Measurements from ENCODE around the gene ZBTB34.
A peak's percentile ranks its signal among the peaks of the same experiment; 100 is the strongest.
"Not testable (repeated sequence)": the region's sequence is repeated elsewhere in the genome, so short reads cannot be mapped to it uniquely, and the experiment has no call there.

ZBTB34 gene, protein sequence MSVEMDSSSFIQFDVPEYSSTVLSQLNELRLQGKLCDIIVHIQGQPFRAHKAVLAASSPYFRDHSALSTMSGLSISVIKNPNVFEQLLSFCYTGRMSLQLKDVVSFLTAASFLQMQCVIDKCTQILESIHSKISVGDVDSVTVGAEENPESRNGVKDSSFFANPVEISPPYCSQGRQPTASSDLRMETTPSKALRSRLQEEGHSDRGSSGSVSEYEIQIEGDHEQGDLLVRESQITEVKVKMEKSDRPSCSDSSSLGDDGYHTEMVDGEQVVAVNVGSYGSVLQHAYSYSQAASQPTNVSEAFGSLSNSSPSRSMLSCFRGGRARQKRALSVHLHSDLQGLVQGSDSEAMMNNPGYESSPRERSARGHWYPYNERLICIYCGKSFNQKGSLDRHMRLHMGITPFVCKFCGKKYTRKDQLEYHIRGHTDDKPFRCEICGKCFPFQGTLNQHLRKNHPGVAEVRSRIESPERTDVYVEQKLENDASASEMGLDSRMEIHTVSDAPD

DNA sequence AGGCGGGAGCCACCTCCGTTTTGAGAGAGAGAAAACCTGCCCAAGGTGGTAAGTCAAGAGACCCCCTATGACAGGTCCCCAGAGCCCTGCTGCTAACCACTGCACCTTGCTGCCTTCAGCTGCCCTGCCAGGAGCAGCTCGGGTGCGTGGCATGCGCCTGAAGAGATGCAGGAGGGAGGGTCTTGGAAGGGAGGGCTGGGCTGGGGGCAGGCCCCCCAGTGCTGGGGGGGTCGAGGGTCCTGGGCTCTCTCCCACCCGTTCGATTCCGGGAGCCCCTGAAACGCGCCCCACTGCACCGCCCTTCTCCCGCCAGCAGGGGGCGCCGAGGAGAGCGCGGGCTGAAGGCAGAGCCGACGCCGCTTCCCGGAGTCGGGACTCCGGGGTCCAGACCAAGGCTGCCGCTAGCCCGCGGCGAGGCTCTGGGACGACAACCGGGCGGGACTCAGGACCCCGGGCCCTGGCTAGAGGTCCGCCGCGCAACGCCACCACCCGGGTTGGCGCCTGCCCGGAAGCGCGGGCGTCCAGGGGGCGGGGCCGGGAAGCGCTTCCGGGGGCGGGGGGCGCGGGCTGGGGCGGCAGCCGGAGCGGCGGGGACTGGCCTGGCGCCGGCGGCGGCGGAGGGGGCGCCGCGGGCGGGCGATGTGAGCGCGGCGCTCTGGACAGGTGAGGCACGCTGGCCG is at the start of gene ZBTB34:
TSS of gene ZBTB34 (plus strand) at position 563 of the 680 bp plus-strand sequence. CDS start 18,761 bp downstream, outside the sequence.
- DNase-seq, result peak; percentile 50

DNA sequence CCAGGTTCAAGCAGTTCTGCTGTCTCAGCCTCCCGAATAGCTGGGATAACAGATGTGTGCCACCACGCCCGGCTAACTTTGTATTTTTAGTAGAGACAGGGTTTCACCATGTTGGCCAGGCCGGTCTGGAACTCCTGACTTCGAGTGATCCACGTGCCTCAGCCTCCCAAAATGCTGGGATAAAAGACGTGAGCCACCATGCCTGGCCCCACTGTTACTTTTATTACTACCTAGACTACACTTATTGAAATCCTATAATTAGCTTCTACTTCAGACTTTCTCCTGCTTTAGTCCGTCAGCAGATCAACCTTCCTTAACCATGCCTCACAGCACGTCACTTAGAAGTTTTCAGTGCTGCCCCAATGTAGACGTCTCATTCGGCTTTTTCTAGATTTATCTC is 47.4 kb upstream of the ZBTB34 start:
- no peak for DNase-seq

DNA sequence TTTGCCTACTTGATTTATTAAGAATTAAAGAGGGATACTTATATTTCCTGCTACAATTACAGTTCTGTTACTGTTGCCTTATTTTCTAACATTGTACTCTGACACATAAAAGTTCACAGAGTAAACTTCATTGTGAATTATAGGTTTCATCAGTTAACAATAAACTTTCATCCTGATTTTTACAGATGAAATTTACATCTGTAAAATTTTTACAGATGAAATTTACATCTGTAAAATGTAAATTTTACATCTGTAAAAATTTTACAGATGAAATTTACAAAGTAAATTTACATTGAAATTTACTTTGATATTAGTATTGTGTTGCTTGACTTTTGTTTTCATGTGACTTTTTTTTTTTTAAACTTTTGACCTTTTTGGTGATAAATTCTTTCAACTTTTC is 46.3 kb upstream of the ZBTB34 start:
- DNase-seq, result no peak

DNA sequence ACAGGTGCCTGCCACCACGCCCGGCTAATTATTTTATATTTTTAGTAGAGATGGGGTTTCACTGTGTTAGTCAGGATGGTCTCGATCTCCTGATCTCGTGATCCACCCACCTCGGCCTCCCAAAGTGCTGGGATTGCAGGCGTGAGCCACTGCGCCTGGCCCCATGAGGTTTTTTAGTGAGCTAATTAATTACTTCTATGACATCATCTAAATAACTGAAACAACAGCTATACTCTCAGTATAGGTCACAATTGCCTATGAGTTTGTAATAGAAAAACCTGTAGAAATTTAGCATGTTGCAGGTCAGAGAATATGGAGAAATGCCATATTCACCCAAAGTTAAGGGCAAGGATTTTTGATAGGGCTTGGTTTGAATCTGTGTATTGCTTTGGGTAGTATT is 42.8 kb upstream of the ZBTB34 start:
- DNase-seq, result not testable (repeated sequence)

DNA sequence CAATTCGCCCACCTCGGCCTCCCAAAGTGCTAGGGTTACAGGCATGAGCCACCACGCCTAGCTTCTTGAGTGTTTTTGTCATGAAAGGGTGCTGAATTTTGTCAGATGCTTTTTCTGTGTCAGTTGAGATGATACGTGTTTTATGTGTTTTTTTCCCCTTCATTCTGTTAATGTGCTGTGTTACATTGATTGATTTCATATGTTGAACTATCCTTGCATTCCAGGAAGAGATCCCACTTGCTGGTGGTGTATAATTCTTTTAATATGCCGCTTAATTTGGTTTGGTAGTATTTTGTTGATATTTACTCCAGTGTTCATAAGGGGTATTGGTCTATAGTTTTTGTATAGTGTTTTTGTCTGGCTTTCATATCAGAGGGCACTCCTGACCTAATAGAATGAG is 42.0 kb upstream of the ZBTB34 start:
- DNase-seq, result no peak

DNA sequence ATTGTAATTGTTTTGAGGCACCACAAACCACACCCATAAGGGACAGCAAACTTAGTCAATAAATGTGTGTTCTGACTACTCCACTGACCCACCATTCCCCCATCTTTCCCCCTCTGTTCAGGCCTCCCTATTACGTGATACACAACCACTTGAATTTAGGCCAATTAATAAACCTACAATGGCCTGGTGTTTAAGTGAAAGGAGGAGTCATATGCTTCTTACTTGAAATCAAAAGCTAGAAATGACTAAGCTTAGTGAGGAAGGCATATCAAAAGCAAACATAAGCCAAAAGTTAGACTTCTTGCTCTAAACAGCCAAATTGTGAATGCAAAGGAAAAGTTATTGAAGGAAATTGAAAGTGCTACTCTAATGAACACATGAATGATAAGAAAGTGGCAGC is 41.0 kb upstream of the ZBTB34 start:
- DNase-seq, result no peak

DNA sequence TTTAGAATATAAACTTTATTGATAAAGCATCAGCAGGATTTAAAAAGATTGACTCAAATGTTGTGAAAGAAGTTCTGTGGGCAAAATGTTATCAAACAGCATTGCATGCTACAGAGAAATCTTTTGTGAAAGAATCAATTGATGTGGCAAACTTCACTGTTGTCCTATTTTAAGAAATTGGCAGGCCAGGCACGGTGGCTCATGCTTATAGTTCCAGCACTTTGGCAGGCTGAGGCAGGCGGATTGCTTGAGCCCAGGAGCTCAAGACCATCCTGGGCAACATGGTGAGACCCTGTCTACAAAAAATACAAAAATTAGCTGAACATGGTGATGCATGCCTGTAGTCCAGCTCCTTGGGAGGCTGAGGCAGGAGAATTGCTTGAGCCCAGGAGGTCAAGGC is 38.2 kb upstream of the ZBTB34 start:
- no peak for DNase-seq

DNA sequence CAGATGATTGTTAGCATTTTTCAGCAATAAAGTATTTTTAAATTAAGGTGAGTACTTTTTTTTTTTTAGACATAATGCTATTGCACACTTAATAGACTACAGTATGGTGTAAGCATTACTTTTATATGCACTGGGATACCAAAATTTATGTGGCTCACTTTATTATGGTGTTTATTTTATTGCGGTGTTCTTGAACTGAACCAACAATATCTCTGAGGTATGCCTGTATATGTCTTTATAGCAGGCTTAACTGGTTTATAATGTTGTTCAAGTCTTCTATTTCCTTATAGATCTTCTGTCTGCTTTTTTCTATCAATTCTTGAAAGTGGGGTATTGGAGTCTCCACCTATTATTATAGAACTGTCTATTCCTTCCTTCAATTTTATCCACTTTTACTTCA is 37.6 kb upstream of the ZBTB34 start:
- no peak for DNase-seq

DNA sequence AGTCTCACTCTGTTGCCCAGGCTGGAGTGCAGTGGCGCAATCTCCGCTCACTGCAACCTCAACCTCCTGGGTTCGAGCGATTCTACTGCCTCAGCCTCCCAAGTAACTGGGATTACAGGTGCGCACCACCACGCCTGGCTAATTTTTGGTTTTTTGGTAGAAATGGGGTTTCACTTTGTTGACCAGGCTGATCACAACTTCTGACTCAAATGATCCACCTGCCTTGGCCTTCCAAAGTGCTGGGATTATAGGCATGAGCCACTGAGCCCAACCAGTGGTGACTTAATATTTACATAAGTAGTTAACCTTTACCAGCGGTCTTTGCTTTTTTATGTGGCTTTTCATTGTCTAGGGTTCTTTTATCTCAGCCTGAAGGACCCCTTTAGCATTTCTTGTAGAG is 36.4 kb upstream of the ZBTB34 start:
- DNase-seq, result not testable (repeated sequence)

DNA sequence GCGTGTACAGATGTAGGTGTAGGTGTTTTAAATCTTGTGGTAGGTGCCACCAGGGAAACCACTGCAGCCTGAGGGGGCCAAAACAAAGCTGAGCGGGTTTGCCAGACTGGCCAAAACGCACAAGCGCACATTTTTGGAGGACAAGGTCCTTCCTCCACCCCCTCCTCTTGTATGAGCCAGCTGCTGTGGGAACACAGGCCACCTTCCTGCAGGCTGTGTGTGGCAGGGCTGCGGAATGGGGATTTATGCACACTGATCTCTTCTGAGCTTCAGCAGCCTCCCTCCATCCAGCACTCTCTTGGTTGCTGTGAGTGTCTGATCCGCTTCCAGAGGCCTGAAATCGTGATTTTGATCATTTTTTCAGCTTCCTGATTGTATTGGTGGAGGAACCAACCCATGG is 33.2 kb upstream of the ZBTB34 start:
- no peak for DNase-seq

DNA sequence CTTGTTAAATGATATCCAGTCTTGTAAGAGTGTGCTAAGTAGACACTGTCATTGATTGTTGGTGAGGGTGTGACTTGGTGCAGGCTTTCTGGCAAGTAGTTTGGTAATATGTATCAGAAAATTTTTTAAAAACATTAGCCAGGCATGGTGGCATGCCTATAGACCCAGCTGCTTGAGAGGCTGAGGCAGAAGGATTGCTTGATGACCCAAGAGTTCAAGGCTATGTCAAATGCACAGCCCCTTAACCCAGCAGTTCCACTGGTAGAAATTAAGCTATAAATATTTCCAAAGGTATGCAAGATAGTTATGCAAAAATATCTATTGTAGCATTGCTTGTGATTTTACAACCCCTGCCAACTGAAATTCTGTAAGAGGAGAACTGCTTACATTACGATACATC is 31.4 kb upstream of the ZBTB34 start:
- no peak for DNase-seq

DNA sequence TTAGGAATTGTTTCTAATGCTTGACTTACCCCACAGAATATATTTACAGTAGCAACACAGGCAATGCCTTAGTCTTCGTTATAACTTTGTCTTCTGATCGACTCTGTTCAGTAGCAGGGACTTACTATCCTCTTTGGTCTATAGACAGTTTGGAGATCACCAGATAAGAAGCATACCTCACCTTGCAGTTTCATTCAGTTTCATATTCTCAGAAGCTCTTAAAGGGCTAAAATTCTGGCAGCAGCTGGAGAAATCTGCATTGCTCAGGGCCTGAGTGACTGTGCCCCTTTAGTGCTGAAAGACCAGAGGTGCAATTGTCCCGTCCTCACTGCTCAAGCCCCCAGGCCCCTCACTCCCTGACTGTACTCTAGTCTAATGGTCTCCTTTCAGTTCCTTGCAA is 29.6 kb upstream of the ZBTB34 start:
- DNase-seq, result no peak

DNA sequence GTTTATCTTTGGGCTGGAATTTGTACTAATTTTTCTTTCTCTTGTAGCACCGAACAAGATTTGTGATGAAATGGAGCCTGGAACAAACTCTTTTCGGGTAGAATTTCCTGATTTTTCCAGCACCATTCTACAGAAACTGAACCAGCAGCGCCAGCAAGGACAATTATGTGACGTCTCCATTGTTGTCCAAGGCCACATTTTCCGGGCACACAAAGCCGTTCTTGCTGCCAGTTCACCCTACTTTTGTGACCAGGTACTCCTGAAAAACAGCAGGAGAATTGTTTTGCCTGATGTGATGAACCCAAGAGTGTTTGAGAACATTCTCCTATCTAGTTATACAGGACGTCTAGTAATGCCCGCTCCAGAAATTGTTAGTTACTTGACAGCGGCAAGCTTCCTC is 28.0 kb upstream of the ZBTB34 start:
- no peak for DNase-seq

DNA sequence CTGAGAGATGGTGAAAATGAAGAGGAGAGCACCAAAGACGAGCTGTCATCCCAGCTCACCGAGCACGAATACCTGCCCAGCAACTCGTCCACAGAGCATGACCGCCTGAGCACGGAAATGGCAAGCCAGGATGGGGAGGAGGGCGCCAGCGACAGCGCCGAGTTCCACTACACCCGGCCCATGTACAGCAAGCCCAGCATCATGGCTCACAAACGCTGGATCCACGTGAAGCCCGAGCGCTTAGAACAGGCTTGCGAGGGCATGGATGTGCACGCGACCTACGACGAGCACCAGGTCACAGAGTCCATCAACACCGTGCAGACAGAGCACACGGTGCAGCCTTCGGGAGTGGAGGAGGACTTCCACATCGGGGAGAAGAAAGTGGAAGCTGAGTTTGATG is 27.4 kb upstream of the ZBTB34 start:
- no peak for DNase-seq

DNA sequence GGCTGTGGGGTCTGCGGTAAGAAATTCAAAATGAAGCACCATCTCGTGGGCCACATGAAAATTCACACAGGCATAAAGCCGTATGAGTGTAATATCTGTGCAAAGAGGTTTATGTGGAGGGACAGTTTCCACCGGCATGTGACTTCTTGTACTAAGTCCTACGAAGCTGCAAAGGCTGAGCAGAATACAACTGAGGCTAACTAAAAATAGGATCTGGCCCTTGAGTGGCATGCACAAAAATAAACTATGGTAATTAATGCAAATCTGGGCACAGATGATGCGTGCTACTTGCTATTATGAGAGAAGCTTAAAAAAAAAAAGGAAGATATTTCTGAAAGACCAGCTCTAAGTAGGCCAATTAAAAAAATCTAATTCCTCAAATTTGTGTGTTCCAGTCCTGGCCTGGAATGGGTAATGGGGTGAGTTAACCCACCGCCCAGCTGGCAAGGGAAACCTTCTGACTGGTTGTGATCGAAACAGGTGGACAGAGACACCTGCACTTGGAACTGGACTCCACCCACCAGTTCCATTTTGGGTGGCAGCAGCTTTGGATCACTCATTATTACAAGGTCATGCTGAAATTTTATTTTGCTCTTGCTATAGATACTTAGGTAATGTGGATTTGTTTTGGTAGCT is 26.6 kb upstream of the ZBTB34 start:
- DNase-seq, result no peak

DNA sequence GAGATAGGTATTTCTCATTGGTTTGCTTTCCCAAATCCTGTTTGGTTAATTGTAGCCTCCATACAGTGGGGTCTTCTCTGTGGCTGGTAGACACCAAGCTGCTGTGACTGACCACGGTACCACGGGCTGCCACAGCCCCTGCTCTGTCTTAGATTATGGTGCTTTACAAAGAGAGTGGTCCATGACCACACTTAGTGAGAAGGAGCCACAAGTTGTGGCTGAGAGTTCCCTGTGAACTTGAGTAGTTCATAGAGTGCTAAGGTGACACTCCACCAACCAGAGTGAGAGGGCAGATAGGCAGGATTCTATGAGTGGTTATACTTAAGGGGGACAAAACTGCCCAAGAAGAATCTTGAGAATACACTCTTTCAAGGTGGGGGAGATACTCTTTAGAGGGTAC is 25.8 kb upstream of the ZBTB34 start:
- DNase-seq, result no peak

DNA sequence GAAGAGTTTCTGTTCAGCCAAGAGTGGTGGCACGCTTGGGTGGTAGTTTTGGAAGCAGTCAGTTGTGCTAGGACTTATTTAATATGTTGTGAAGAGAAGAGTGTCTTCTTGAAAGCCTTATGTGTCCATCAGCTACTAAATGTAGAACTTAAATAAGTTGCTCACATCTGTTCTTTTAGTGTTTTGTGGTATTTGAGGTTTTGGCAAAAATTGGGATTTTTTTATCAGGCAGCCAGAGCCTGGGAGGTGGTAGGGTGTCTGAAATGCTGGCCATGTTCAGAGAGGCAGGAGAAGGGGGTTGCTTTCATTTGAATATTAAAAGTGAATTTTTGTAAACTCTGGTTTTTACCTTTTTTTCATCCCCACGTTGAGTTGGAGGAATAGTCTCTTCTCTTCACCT is 24.2 kb upstream of the ZBTB34 start:
- no peak for DNase-seq

DNA sequence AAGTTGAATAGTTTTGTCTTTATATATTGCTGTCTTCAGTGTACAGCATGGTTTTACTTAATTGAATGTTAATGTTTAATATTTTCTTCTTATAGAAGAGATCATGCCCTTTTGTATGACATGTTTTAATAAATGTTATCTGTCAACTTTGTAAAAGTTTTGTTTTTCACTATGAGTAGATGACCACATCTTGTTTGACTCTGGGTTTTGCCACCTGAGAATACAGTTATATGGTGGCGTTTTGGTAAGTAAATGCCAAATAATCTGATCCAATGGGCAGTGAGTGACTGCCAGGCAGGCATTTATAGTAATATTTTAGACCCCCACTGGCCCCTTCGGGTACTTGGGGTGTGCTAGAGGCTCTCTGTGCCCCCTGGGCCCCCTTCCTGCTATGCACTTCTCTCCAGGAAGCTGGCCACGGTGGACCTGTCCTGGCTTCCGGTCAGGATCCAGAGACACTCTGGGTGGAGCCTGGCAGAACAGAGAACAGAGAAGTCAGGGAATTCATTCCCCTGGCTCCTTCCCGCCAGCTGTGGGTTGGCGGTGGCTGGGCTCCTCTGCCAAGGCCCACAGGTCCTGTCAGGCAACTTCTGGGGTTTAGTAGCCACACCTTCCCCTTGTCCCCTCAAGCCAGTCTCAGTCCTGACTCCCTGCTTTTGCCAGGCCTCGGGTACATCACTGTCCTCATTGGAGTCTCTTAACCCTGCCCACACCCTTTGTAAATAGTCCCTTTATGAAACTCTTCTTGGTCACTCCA is 22.2 kb upstream of the ZBTB34 start:
- DNase-seq, result no peak

DNA sequence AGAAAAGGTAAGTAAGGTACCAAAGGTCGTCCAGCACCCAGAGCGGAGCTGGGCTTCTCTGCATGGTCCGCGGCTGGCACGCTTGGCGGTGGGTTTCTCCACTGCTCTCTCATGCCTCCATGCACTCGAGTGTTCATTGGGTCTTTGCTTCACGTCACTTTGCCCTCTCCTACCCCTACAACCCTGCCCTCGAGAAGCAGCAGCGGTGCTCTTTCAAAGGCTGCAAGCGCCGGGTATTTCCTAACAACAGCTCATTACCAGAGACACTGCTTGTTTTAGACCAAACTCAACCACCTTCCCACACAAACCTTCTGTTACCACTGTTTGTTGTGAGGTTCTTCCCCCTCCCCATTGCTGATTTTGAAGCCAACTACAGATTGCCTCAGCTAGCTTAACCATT is 21.5 kb upstream of the ZBTB34 start:
- DNase-seq, result no peak

DNA sequence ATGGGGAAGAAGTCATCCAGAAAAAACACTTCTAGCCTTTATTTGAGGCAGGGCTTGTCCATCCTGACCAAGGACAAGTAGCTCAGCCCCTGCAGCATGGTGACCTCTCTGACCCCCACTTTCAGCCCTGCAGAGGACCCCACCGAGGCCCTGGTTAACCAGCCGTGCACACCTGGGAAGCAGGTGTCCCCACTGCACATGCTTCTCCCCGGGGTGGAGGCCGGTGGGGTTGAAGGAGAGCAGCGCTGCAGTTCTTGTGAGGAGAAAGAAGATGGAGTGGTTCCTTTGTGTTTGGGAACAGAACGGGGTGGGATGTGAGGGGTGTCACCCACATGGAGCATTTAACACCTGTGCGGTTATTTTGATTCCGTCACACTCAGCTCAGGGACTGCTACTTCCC is 21.1 kb upstream of the ZBTB34 start:
- DNase-seq, result no peak

DNA sequence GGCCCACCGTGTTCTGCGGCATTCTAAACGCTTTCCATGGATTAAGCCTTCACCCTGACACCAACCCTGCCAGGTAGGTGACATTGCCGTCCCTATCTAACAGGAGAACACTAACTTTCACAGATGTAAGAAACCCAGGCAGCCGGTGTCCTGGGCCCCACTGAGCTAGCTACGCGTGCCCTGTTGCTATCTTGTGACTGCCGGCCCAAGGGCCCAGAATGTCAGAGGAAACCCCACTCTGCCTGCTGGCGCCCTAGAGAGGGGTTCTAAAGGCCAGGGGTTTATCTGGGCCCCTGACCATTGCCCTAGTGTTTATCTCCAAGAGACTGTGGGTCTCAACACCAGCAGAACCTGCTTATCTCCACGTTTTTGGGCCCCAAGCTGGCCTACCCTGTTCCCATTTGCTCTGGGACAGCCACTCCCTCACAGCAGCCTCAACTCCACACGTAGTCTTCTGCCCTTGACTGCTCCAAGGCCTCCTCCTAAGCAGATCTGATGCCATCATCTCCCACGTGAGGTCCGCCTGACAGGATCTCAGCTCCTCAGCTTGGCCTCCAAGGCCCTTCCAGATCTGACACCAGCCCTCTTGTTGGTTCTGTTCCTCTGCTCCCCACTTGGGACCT is 18.1 kb upstream of the ZBTB34 start:
- no peak for DNase-seq

DNA sequence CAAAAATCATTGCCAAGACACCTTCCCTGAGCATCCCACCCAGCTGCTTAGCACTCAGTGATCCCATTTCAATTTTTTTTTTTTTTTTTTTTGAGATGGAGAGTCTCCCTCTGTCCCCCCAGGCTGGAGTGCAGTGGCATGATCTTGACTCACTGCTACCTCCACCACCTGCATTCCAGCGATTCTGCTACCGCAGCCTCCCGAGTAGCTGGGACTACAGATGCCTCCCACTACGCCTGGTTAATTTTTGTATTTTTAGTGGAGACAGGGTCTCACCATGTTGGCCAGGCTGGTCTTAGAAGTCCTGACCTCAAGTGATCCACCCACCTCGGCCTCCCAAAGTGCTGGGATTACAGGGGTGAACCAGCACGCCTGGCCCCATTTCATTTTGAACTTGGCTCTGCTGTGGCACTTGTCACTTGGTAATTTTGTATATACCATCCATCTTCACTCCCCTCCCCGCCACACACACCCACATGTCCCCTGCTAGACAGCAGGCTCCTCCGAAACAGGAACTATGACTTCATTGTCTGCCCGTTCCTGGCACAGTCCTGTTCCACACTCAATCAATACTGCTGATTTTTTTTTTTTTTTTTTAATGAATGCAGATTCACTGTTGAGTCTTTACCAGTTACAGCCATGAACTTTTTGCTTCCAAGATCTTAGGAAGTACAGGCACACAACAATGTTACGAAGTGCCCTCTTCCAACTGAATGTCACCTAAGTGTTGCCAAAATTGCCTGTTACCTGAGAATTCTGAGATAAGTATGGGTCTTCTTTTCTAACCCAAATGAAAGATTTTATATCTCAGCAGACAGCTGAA is 17.3 kb upstream of the ZBTB34 start:
- no peak for DNase-seq

Measured in NCI-H1105 (cell line).